ENCODE results near the gene LMNB1. TPM values are rescaled to one million over a fixed set of nuclear protein-coding genes. Genes with fewer than 3 reads are reported as not detected.
"Not testable (repeated sequence)": the region's sequence is repeated elsewhere in the genome, so short reads cannot be mapped to it uniquely, and the experiment has no call there.

Gene LMNB1
- total RNA-seq, 2 donors from 2014 or later: 185 to 205 TPM

- 100% methylated on average over 1 of the region's 1 CpG; no CpG with 5 or more reads in 1 of the 2 experiments for WGBS, 2 experiments (ENCODE audit: insufficient coverage in 1 of 2, insufficient read length in 1 of 2)
- Histone ChIP-seq H3K36me3 (ENCODE audit: control insufficient read depth, insufficient read depth, low read length) (no peaks in the 10 kb centered on the region), H3K4me3 (ENCODE audit: low read length) (no peak overlapping the region), H3K27ac (ENCODE audit: low read depth, low read length) (no peak overlapping the region), H3K4me1 (ENCODE audit: control insufficient read depth, insufficient read depth, low read length) (no peaks in the 10 kb centered on the region), H3K27me3 (ENCODE audit: control insufficient read depth, insufficient read depth, low read length, poor library complexity, severe bottlenecking) (no peaks in the 10 kb centered on the region), H3K9ac (ENCODE audit: extremely low read depth, low read length, poor library complexity, severe bottlenecking) (no peak overlapping the region), H3K9me3 (ENCODE audit: control insufficient read depth, low read length) (no peaks in the 10 kb centered on the region)
- no peak overlapping the region for H3K27ac Mint-ChIP-seq
- H3K36me3 Mint-ChIP-seq (ENCODE audit: low read depth): no peaks in the 10 kb centered on the region
- no peaks in the 10 kb centered on the region for H3K4me1 Mint-ChIP-seq
- DNase-seq: no peak
- H3K9me3 Mint-ChIP-seq: peaks cover 2% of the 10 kb centered on the region
- no peak overlapping the region for H3K4me3 Mint-ChIP-seq
- H3K27me3 Mint-ChIP-seq (ENCODE audit: insufficient read depth): no peaks in the 10 kb centered on the region
- TF ChIP-seq, protein P1, sequence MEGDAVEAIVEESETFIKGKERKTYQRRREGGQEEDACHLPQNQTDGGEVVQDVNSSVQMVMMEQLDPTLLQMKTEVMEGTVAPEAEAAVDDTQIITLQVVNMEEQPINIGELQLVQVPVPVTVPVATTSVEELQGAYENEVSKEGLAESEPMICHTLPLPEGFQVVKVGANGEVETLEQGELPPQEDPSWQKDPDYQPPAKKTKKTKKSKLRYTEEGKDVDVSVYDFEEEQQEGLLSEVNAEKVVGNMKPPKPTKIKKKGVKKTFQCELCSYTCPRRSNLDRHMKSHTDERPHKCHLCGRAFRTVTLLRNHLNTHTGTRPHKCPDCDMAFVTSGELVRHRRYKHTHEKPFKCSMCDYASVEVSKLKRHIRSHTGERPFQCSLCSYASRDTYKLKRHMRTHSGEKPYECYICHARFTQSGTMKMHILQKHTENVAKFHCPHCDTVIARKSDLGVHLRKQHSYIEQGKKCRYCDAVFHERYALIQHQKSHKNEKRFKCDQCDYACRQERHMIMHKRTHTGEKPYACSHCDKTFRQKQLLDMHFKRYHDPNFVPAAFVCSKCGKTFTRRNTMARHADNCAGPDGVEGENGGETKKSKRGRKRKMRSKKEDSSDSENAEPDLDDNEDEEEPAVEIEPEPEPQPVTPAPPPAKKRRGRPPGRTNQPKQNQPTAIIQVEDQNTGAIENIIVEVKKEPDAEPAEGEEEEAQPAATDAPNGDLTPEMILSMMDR (conservative IDR thresholded peaks at IDR 0.05): no peak
Observed at GRCh38 chr5:126769703-126770102, 7.2 kb upstream of the LMNB1 start.

DNA sequence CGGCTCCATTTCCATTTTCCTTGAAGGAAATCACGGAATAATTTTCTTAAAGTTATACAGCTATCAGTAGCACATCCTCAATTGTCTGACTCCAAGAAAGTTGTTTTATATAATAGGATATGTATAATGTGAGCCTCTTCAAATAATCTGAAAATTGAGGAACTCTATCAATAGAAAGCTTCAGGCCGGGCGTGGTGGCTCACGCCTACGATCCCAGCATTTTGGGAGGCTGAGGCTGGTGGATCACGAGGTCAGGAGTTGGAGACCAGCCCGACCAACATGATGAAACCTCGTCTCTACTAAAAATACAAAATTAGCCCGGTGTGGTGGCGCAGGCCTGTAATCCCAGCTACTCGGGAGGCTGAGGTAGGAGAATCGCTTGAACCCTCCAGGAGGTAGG lies 3.4 kb upstream of the LMNB1 start:
- H3K27me3 ChIP-seq (ENCODE audit: control insufficient read depth, insufficient read depth, low read length, poor library complexity, severe bottlenecking); H3K4me3 Mint-ChIP-seq; H3K4me1 ChIP-seq (ENCODE audit: control insufficient read depth, insufficient read depth, low read length); H3K27me3 Mint-ChIP-seq (ENCODE audit: insufficient read depth); H3K27ac Mint-ChIP-seq; H3K4me3 ChIP-seq (ENCODE audit: low read length); H3K27ac ChIP-seq (ENCODE audit: low read depth, low read length); H3K36me3 Mint-ChIP-seq (ENCODE audit: low read depth); H3K9ac ChIP-seq (ENCODE audit: extremely low read depth, low read length, poor library complexity, severe bottlenecking); H3K9me3 Mint-ChIP-seq; H3K9me3 ChIP-seq (ENCODE audit: control insufficient read depth, low read length); H3K4me1 Mint-ChIP-seq; DNase-seq; H3K36me3 ChIP-seq (ENCODE audit: control insufficient read depth, insufficient read depth, low read length): not testable (repeated sequence)
- 94 to 99% methylated on average over 11 to 13 of the region's 13 CpGs for WGBS, 2 experiments (ENCODE audit: insufficient coverage in 1 of 2, insufficient read length in 1 of 2)

DNA sequence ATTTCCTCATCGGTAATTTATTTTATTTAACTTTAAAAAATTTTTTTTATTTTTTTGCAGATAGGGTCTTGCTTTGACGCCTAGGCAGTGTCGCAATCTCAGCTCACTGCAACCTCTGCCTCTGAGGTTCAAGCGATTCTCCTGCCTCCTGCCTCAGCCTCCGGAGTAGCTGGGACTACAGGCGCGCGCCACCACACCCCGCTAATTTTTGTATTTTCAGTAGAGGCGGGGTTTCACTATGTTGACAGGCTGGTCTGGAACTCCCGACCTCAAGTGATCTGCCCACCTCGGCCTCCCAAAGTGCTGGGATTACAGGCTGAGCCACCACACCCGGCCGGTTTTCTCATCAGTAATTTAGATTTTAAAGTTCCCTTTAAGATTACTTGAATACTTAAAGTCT lies 2.3 kb upstream of the LMNB1 start:
- H3K27me3 Mint-ChIP-seq (ENCODE audit: insufficient read depth); H3K36me3 ChIP-seq (ENCODE audit: control insufficient read depth, insufficient read depth, low read length); H3K4me3 Mint-ChIP-seq; DNase-seq; H3K36me3 Mint-ChIP-seq (ENCODE audit: low read depth); H3K27ac Mint-ChIP-seq; H3K4me1 ChIP-seq (ENCODE audit: control insufficient read depth, insufficient read depth, low read length); H3K9me3 Mint-ChIP-seq; H3K4me3 ChIP-seq (ENCODE audit: low read length); H3K27ac ChIP-seq (ENCODE audit: low read depth, low read length); H3K9me3 ChIP-seq (ENCODE audit: control insufficient read depth, low read length); H3K9ac ChIP-seq (ENCODE audit: extremely low read depth, low read length, poor library complexity, severe bottlenecking); H3K4me1 Mint-ChIP-seq; H3K27me3 ChIP-seq (ENCODE audit: control insufficient read depth, insufficient read depth, low read length, poor library complexity, severe bottlenecking): not testable (repeated sequence)
- 92 to 96% methylated on average over 11 to 13 of the region's 14 CpGs for WGBS, 2 experiments (ENCODE audit: insufficient coverage in 1 of 2, insufficient read length in 1 of 2)

- H3K27ac ChIP-seq (ENCODE audit: low read depth, low read length): peak overlapping the region; percentile 98
- Mint-ChIP-seq H3K27me3 (ENCODE audit: insufficient read depth) (no peaks in the 10 kb centered on the region), H3K9me3 (no peaks in the 10 kb centered on the region), H3K36me3 (ENCODE audit: low read depth) (peaks cover 18% of the 10 kb centered on the region), H3K4me3 (peak overlapping the region; percentile 94), H3K4me1 (peaks cover 15% of the 10 kb centered on the region), H3K27ac (peak overlapping the region; percentile 99)
- H3K9me3 ChIP-seq (ENCODE audit: control insufficient read depth, low read length): peaks cover 9% of the 10 kb centered on the region
- WGBS, 2 experiments (ENCODE audit: insufficient coverage in 1 of 2, insufficient read length in 1 of 2): 0% methylated on average over 30 to 93 of the region's 93 CpGs
- peak overlapping the region; percentile 87 for H3K4me3 ChIP-seq (ENCODE audit: low read length)
- H3K36me3 ChIP-seq (ENCODE audit: control insufficient read depth, insufficient read depth, low read length): peaks cover 28% of the 10 kb centered on the region
- TF ChIP-seq, protein P1 (conservative IDR thresholded peaks at IDR 0.05): peak; percentile 49
- DNase-seq: peak; percentile 75
- no peaks in the 10 kb centered on the region for H3K27me3 ChIP-seq (ENCODE audit: control insufficient read depth, insufficient read depth, low read length, poor library complexity, severe bottlenecking)
- H3K9ac ChIP-seq (ENCODE audit: extremely low read depth, low read length, poor library complexity, severe bottlenecking): peak overlapping the region; percentile 97
- H3K4me1 ChIP-seq (ENCODE audit: control insufficient read depth, insufficient read depth, low read length): no peaks in the 10 kb centered on the region
Observed at GRCh38 chr5:126777257-126777974, 480 bp downstream of the LMNB1 start.
